Left ventricle myocardium inferior (tissue), 1 donor: ENCODE results near the gene KCTD17. TPM values are rescaled to one million over a fixed set of nuclear protein-coding genes. Genes with fewer than 3 reads are reported as not detected.
A peak's percentile ranks its signal among the peaks of the same experiment; 100 is the strongest.

ENCODE experiments used
- DNase-seq: peaks from one replicate; pipeline ENCODE4 v3.0.0-alpha.2; 2020
- H3K27ac ChIP-seq: fragments of 200-600 bp; replicated peaks from 2 replicates; pipeline ENCODE4 v1.8.0; 2021
- H3K27me3 ChIP-seq: fragments of 200-600 bp; 2 replicates; pipeline ENCODE4 v1.8.0; 2021; ENCODE audit warnings: low read depth
- H3K36me3 ChIP-seq: fragments of 200-600 bp; 2 replicates; pipeline ENCODE4 v1.8.0; 2021
- H3K4me1 ChIP-seq: fragments of 200-600 bp; 2 replicates; pipeline ENCODE4 v1.8.0; 2021
- H3K4me3 ChIP-seq: fragments of 200-600 bp; 2 replicates; pipeline ENCODE4 v1.8.0; 2021; ENCODE audit warnings: mild to moderate bottlenecking, moderate library complexity
- H3K9me3 ChIP-seq: fragments of 200-600 bp; replicated peaks from 2 replicates; pipeline ENCODE4 v1.8.0; 2021
- intact Hi-C: fragments of 100-400 bp; cut with micrococcal nuclease; formaldehyde crosslinking; loops from one replicate; pipeline ENCODE4 v1.11.0; 2022
- total RNA-seq: library from RNA; stranded (reverse); fragmentation: NEBNext Ultra II Directional; extraction: Animal tissue kit (Norgen Biotek cat#: 25700); gene quantifications from one replicate; pipeline ENCODE4 v1.2.1, GENCODE V29; 2021
- TF ChIP-seq, protein P1 (sequence below): fragments of 200-600 bp; IDR thresholded peaks from 2 replicates; pipeline ENCODE4 v1.8.0; 2021; ENCODE audit warnings: antibody characterized with exemption, mild to moderate bottlenecking, borderline replicate concordance
- donor health status: DM: no; HTN: yes; CAD: no; lungs with severe emphysema.

KCTD17 gene
- total RNA-seq, 1 donor from 2014 or later: 14.3 TPM

DNA sequence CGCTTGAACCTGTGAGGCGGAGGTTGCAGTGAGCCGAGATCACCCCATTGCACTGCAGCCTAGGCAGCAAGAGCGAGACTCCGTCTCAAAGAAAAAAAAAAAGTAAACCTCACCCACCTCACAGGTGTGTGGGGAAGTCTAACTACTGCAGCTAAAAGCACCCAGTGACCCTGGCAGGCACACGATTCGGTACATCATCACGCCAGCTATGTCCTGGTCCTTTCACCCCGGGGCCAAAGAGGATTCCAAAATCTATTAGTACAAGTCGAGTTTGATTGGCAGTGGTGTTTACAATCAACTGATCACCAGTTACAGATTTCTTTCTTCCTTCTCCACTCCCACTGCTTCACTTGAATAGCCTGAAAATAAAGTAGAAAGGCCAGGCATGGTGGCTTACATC is 38.6 kb upstream of the KCTD17 start:
- no peak for DNase-seq
- intact Hi-C loops: no loop called here

DNA sequence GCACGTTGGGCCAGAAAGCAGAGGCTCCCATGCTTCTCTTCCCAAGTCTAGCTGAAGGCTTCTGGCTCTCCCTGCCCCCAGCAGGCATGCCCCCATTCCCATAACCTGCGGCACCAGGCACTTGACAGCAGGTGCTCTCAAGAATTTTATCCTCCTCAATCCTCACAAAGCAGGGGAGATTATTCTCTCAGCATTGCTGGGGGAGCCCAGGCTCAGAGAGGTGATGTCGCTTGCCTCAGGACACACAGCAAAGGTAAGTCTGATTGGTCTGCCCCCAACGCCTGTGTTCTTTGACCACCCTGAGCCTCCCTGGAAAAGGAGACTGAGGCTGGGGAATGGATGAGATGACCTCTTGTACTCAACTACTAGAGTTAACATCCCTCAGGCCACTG is 37.1 kb upstream of the KCTD17 start:
- H3K36me3 ChIP-seq: peaks cover 3% of the 10 kb centered on the region
- H3K4me3 ChIP-seq: no peak overlapping the region
- no peaks in the 10 kb centered on the region for H3K9me3 ChIP-seq
- H3K4me1 ChIP-seq: peaks cover 78% of the 10 kb centered on the region
- H3K27me3 ChIP-seq: no peaks in the 10 kb centered on the region
- DNase-seq: no peak
- no peak overlapping the region for H3K27ac ChIP-seq
- TF ChIP-seq, protein P1, sequence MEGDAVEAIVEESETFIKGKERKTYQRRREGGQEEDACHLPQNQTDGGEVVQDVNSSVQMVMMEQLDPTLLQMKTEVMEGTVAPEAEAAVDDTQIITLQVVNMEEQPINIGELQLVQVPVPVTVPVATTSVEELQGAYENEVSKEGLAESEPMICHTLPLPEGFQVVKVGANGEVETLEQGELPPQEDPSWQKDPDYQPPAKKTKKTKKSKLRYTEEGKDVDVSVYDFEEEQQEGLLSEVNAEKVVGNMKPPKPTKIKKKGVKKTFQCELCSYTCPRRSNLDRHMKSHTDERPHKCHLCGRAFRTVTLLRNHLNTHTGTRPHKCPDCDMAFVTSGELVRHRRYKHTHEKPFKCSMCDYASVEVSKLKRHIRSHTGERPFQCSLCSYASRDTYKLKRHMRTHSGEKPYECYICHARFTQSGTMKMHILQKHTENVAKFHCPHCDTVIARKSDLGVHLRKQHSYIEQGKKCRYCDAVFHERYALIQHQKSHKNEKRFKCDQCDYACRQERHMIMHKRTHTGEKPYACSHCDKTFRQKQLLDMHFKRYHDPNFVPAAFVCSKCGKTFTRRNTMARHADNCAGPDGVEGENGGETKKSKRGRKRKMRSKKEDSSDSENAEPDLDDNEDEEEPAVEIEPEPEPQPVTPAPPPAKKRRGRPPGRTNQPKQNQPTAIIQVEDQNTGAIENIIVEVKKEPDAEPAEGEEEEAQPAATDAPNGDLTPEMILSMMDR: no peak
- intact Hi-C loops: no loop called here

More for the DNA sequence above, 38.6 kb upstream of the KCTD17 start:
- Histone ChIP-seq H3K27ac (peak overlapping the region; percentile 71), H3K4me3 (no peak overlapping the region), H3K27me3 (no peaks in the 10 kb centered on the region), H3K9me3 (no peaks in the 10 kb centered on the region), H3K4me1 (peaks cover 76% of the 10 kb centered on the region), H3K36me3 (peaks cover 3% of the 10 kb centered on the region)
- TF ChIP-seq, protein P1: no peak

DNA sequence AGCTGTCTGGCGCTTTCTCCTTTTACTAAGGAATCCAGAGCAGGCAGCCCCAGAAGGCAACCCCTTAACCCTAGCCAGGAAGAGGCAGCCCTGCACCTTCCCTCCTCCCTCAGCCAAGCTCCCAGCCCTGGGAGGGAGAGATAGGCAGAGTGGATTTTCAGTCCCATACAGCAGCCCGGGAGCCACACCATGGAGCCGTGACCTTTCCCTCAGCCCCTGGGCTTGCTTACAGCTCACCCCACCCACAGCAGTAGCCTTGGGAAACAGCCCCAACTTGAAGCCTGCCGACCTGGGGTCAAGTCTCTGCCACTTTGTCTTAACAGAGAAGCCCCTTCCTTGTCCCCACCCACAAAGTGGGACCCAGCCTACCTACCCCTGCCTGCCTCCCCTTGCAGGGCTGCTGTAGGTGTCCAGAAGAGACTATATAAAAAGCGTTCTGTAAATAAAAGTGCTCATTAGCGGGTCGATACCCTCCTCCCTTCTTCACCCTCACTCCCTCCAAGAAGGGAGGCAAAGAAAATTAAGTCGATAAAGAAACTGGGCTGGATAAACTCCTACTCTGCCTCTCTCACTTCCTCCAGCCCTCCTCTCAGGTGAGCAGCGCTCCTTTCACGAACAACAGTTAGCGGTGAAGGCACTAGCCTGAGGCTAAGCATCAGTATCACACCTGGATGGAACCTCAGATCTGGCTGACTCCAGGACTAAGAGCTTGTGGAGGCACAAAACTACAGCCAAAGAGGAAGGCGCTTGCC is 36.5 kb upstream of the KCTD17 start:
- Histone ChIP-seq H3K9me3 (no peaks in the 10 kb centered on the region), H3K4me1 (peaks cover 83% of the 10 kb centered on the region), H3K36me3 (peaks cover 3% of the 10 kb centered on the region), H3K27ac (no peak overlapping the region), H3K4me3 (no peak overlapping the region), H3K27me3 (no peaks in the 10 kb centered on the region)
- no peak for DNase-seq
- TF ChIP-seq, protein P1: no peak
- intact Hi-C loops: no loop called here

DNA sequence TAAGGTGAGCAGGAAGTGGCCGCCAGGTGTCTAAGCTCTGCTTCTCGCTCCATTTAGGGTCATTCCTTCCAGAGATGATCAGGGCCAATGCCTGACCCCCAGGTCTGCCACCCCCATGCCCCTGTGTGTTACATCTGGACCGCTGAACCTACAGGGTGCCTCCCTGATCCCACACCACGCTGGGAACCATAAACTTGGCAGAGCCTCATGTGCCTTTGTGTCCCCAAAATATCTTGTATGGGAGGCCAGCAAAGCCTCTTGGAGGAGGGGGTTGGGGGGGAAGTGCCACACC is 36.0 kb upstream of the KCTD17 start:
- intact Hi-C loops: no loop called here
- no peak for DNase-seq

DNA sequence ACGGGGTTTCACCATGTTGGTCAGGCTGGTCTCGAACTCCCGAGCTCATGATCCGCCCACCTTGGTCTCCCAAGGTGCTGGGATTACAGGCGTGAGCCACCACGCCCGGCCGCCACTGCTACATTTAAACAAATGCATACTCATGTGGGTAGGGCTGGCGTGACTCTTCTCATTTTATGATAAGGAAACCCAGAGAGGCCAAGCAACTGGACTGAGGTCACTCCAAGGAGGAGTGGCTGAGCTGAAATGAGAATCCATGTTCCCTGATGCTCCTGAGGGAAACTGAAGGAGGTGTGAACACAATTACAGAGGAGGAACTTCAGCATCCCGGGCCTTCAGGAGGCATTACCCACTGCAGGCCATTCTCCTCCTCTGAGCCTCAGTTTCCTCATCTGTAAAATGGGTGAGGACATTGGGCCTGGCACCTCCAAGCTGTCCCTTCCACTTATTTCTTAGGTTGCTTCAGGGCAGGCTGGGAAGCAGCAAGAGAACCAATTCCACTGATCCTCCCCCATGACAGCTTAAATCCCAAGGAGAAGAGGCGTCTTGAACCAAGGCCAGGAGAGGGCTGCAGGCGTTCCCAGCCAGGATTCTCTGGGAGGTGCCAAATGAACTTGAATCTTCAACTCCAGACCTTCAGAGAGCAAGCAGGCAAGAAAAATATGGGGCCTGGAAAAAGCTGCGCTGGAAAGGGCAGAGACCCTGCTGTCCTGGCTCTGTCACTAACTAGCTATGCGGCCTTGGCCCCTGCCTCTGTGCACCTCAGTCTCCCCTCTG is 35.2 kb upstream of the KCTD17 start:
- TF ChIP-seq, protein P1: no peak
- Histone ChIP-seq H3K9me3 (no peaks in the 10 kb centered on the region), H3K36me3 (peaks cover 3% of the 10 kb centered on the region), H3K27ac (peak overlapping the region; percentile 99), H3K4me1 (peaks cover 85% of the 10 kb centered on the region), H3K4me3 (peak overlapping the region; percentile 98), H3K27me3 (no peaks in the 10 kb centered on the region)
- intact Hi-C loops: no loop called here
- no peak for DNase-seq

More for the DNA sequence above, 36.0 kb upstream of the KCTD17 start:
- Histone ChIP-seq H3K36me3 (peaks cover 3% of the 10 kb centered on the region), H3K4me3 (no peak overlapping the region), H3K27ac (no peak overlapping the region), H3K9me3 (no peaks in the 10 kb centered on the region), H3K4me1 (peaks cover 85% of the 10 kb centered on the region), H3K27me3 (no peaks in the 10 kb centered on the region)
- TF ChIP-seq, protein P1: no peak
